ENCODE measurements around the gene ARL5B. TPM values are rescaled to one million over a fixed set of nuclear protein-coding genes. Genes with fewer than 3 reads are reported as not detected.

The ARL5B gene
- total and polyA plus RNA-seq, 9 of the 15 experiments (the other 6 are each of a cell fraction or from before 2014, with no cell fraction given): 4.1 to 22.2 (median 15.1) TPM

- intact Hi-C loops (cut with micrococcal nuclease) (no loop called here), in situ Hi-C loops (cut with MboI) (no loop called here)
- Histone ChIP-seq H3K9me1 (ENCODE audit: control insufficient read depth, insufficient read depth, low read length) (no peaks in the 10 kb centered on the region), H3K9ac (ENCODE audit: insufficient read depth in 1 of 2, low read depth in 2 of 2, low read length in 2 of 2) (no peak overlapping the region), H3K4me1 (replicated peaks in 1 of 2; ENCODE audit: control insufficient read depth in 2 of 2, insufficient read depth in 2 of 2, low read length in 2 of 2) (no peaks in the 10 kb centered on the region), H3K36me3 (ENCODE audit: control insufficient read depth, insufficient read depth, low read length) (peaks cover 14% of the 10 kb centered on the region), H3K4me2 (ENCODE audit: insufficient read depth, low read length) (no peak overlapping the region), H3K79me2 (ENCODE audit: control insufficient read depth, insufficient read depth, low read length) (no peaks in the 10 kb centered on the region), H4K20me1 (replicated peaks; ENCODE audit: control insufficient read depth, insufficient read depth, low read length) (no peaks in the 10 kb centered on the region), H3K27ac (ENCODE audit: extremely low read depth, low read depth, low read length) (no peak overlapping the region), H3K27me3 (ENCODE audit: control insufficient read depth in 2 of 2, insufficient read depth in 2 of 2, low read length in 2 of 2) (no peaks in the 10 kb centered on the region), H3K4me3 (no peak overlapping the region), H3K9me3 (replicated peaks; ENCODE audit: control insufficient read depth, insufficient read depth, low read depth, low read length) (no peaks in the 10 kb centered on the region), H2AFZ (ENCODE audit: low read depth, low read length) (no peak overlapping the region)
- FAIRE-seq (no peak), DNase-seq (ENCODE audit: extremely low read depth in 1 of 4, low spot score in 3 of 4) (no peak), ATAC-seq (no peak)
- 87% methylated on average over 3 of the region's 3 CpGs for WGBS (ENCODE audit: insufficient coverage, low coverage, missing lambda C conversion rate)
- ChIA-PET POLR2A (no interaction called here), CTCF (ENCODE audit: low intra/inter-chr PET ratio) (no interaction called here)
- TF ChIP-seq EHMT2 (IDR thresholded peaks at IDR 0.05) (no peak), MCM2 (IDR thresholded peaks at IDR 0.05; ENCODE audit: low read depth) (no peak), RAD21 (CRISPR knock-in tag; conservative IDR thresholded peaks at IDR 0.05 in 1 of 2, IDR thresholded peaks at IDR 0.05 in 1 of 2) (no peak), USF2 (CRISPR knock-in tag; IDR thresholded peaks at IDR 0.05) (no peak), ZNF449 (CRISPR knock-in tag; IDR thresholded peaks at IDR 0.05) (no peak), CBFA2T2 (conservative IDR thresholded peaks at IDR 0.05) (no peak), CTBP1 (IDR thresholded peaks at IDR 0.05; ENCODE audit: borderline replicate concordance) (no peak), PKNOX1 (IDR thresholded peaks at IDR 0.05) (no peak), PREB (CRISPR knock-in tag; IDR thresholded peaks at IDR 0.05) (no peak), SMARCA4 (IDR thresholded peaks at IDR 0.05) (no peak), GABPA (tag; conservative IDR thresholded peaks at IDR 0.05; ENCODE audit: low read depth) (no peak), ZNF785 (CRISPR knock-in tag; IDR thresholded peaks at IDR 0.05) (no peak), NFRKB (IDR thresholded peaks at IDR 0.05; ENCODE audit: low read depth) (no peak), HNRNPL (IDR thresholded peaks at IDR 0.05; ENCODE audit: low read depth, low read length) (no peak), NR2C2 (CRISPR knock-in tag; IDR thresholded peaks at IDR 0.05) (no peak), NR2C2 (tag; IDR thresholded peaks at IDR 0.05) (no peak), ZBTB1 (CRISPR knock-in tag; IDR thresholded peaks at IDR 0.05; ENCODE audit: borderline replicate concordance, low read depth) (no peak), KLF16 (IDR thresholded peaks at IDR 0.05) (no peak)
- no TSS peak for BruUV-seq (replicated peaks)
These were observed 21.5 kb downstream of the ARL5B start for GRCh38 chr10:18680754-18681153.
